ENCODE data around the gene ITGB1BP1.

ITGB1BP1 gene

GRCh38 chr2:9428965-9429577, 5.7 kb upstream of the ITGB1BP1 start:
- H3K9me3 ChIP-seq (ENCODE audit: control insufficient read depth in 2 of 2, low read length in 2 of 2): no peaks in the 10 kb centered on the region
- peaks cover 34 to 41% of the 10 kb centered on the region in 2 donors for H3K36me3 ChIP-seq (ENCODE audit: control insufficient read depth in 2 of 2, insufficient read depth in 2 of 2, low read length in 2 of 2)
- no peaks in the 10 kb centered on the region for H3K27me3 ChIP-seq (ENCODE audit: control insufficient read depth in 2 of 2, insufficient read depth in 2 of 2, low read length in 2 of 2)
- no peak overlapping the region for H3K27ac ChIP-seq (ENCODE audit: low read depth in 2 of 2, low read length in 2 of 2)
- peaks cover 6% of the 10 kb centered on the region in 2 donors for H3K4me1 ChIP-seq (ENCODE audit: control insufficient read depth in 2 of 2, insufficient read depth in 2 of 2, low read length in 2 of 2)
- no peak overlapping the region for H3K9ac ChIP-seq (ENCODE audit: low read depth in 1 of 2, low read length in 2 of 2)
- no peak overlapping the region for H3K4me3 ChIP-seq (ENCODE audit: low read length in 2 of 2)

GRCh38 chr2:9424447-9425164, 1.3 kb upstream of the ITGB1BP1 start:
- Histone ChIP-seq H3K4me3 (ENCODE audit: low read length in 2 of 2) (peak overlapping the region; percentile 79 to 96), H3K9ac (ENCODE audit: low read depth in 1 of 2, low read length in 2 of 2) (peak overlapping the region; percentile 78 to 92), H3K9me3 (ENCODE audit: control insufficient read depth in 2 of 2, low read length in 2 of 2) (no peaks in the 10 kb centered on the region), H3K4me1 (ENCODE audit: control insufficient read depth in 2 of 2, insufficient read depth in 2 of 2, low read length in 2 of 2) (peaks cover 10 to 17% of the 10 kb centered on the region in 2 donors), H3K36me3 (ENCODE audit: control insufficient read depth in 2 of 2, insufficient read depth in 2 of 2, low read length in 2 of 2) (peaks cover 4% of the 10 kb centered on the region in 2 donors), H3K27me3 (ENCODE audit: control insufficient read depth in 2 of 2, insufficient read depth in 2 of 2, low read length in 2 of 2) (no peaks in the 10 kb centered on the region), H3K27ac (ENCODE audit: low read depth in 2 of 2, low read length in 2 of 2) (no peak overlapping the region)

DNA sequence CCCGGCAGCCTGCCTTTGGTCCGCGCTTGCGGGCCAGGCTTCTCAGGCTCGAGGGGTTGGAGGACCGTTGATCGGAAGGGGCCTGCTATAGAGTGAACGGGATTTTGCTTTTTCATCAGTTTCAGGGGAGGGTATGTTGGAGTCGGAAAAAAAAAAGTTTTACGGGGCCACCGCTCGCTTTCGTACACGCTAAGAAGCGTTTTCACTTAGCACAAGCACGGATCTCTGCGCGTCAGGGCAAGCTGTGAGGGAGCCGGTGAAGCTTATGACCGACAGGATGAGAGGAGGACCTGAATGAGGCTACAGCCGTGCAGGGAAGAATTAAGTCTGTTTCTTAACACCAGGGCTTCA, 569 bp upstream of the ITGB1BP1 start:
- H3K36me3 ChIP-seq (ENCODE audit: control insufficient read depth in 2 of 2, insufficient read depth in 2 of 2, low read length in 2 of 2): peaks cover 0 to 2% of the 10 kb centered on the region in 2 donors
- H3K27me3 ChIP-seq (ENCODE audit: control insufficient read depth in 2 of 2, insufficient read depth in 2 of 2, low read length in 2 of 2): no peaks in the 10 kb centered on the region
- H3K9ac ChIP-seq (ENCODE audit: low read depth in 1 of 2, low read length in 2 of 2): peak overlapping the region; percentile 78 to 92
- no peaks in the 10 kb centered on the region for H3K9me3 ChIP-seq (ENCODE audit: control insufficient read depth in 2 of 2, low read length in 2 of 2)
- peak overlapping the region; percentile 79 to 96 for H3K4me3 ChIP-seq (ENCODE audit: low read length in 2 of 2)
- peak overlapping the region; percentile 92 to 93 for H3K27ac ChIP-seq (ENCODE audit: low read depth in 2 of 2, low read length in 2 of 2)
- peaks cover 10 to 17% of the 10 kb centered on the region in 2 donors for H3K4me1 ChIP-seq (ENCODE audit: control insufficient read depth in 2 of 2, insufficient read depth in 2 of 2, low read length in 2 of 2)

GRCh38 chr2:9422321-9423099, 818 bp downstream of the ITGB1BP1 start:
- Histone ChIP-seq H3K36me3 (ENCODE audit: control insufficient read depth in 2 of 2, insufficient read depth in 2 of 2, low read length in 2 of 2) (peaks cover 0 to 3% of the 10 kb centered on the region in 2 donors), H3K27me3 (ENCODE audit: control insufficient read depth in 2 of 2, insufficient read depth in 2 of 2, low read length in 2 of 2) (no peaks in the 10 kb centered on the region), H3K4me3 (ENCODE audit: low read length in 2 of 2) (peak overlapping the region; percentile 79 to 96), H3K9ac (ENCODE audit: low read depth in 1 of 2, low read length in 2 of 2) (peak overlapping the region; percentile 78 to 79), H3K4me1 (ENCODE audit: control insufficient read depth in 2 of 2, insufficient read depth in 2 of 2, low read length in 2 of 2) (peaks cover 10 to 17% of the 10 kb centered on the region in 2 donors), H3K27ac (ENCODE audit: low read depth in 2 of 2, low read length in 2 of 2) (peak overlapping the region; percentile 92 to 93), H3K9me3 (ENCODE audit: control insufficient read depth in 2 of 2, low read length in 2 of 2) (no peaks in the 10 kb centered on the region)

DNA sequence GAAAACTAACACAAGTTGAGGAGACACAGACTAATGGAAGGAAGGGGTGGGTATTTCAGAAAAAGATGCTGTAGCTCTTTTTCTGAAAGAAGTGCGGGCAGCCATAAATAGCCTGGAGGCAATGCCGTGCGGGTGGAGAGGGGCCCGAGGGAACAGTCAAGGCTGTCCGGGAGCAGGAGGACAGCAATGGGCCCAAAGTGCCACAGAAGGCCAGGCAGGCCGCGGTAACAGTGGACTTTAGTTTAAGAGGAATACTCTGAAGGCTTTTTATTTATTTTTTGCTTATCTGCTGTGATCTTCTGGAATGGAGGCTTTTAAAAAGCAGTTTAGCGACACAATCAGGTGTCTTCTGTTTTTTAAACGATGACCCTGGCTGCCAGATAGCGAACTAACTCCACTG, 2.8 kb downstream of the ITGB1BP1 start:
- Histone ChIP-seq H3K4me1 (ENCODE audit: control insufficient read depth in 2 of 2, insufficient read depth in 2 of 2, low read length in 2 of 2) (peaks cover 10 to 17% of the 10 kb centered on the region in 2 donors), H3K27me3 (ENCODE audit: control insufficient read depth in 2 of 2, insufficient read depth in 2 of 2, low read length in 2 of 2) (no peaks in the 10 kb centered on the region), H3K27ac (ENCODE audit: low read depth in 2 of 2, low read length in 2 of 2) (no peak overlapping the region), H3K9me3 (ENCODE audit: control insufficient read depth in 2 of 2, low read length in 2 of 2) (no peaks in the 10 kb centered on the region), H3K4me3 (ENCODE audit: low read length in 2 of 2) (no peak overlapping the region), H3K36me3 (ENCODE audit: control insufficient read depth in 2 of 2, insufficient read depth in 2 of 2, low read length in 2 of 2) (peaks cover 5 to 6% of the 10 kb centered on the region in 2 donors), H3K9ac (ENCODE audit: low read depth in 1 of 2, low read length in 2 of 2) (no peak overlapping the region)

DNA sequence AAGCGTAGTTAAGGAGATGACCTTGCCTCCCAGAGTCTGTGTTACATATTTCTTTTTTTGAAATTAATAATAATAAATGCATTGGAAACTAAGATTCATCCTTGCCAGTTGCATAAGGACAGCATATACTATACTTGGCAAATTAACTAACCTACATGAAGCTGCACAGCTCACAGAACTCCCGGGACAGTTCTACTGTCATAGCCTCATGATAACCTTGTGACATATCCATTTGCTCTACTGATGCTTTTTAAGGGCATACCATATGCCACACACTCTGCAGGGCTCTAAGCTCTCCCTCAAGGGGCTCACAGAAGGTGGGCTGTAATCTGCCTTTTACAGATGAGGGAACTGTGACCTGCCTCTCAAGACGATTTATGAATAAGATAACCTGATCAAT, 3.8 kb downstream of the ITGB1BP1 start:
- H3K4me3 ChIP-seq (ENCODE audit: low read length in 2 of 2): no peak overlapping the region
- H3K36me3 ChIP-seq (ENCODE audit: control insufficient read depth in 2 of 2, insufficient read depth in 2 of 2, low read length in 2 of 2): peaks cover 5 to 6% of the 10 kb centered on the region in 2 donors
- H3K9ac ChIP-seq (ENCODE audit: low read depth in 1 of 2, low read length in 2 of 2): no peak overlapping the region
- peaks cover 9 to 15% of the 10 kb centered on the region in 2 donors for H3K4me1 ChIP-seq (ENCODE audit: control insufficient read depth in 2 of 2, insufficient read depth in 2 of 2, low read length in 2 of 2)
- H3K27me3 ChIP-seq (ENCODE audit: control insufficient read depth in 2 of 2, insufficient read depth in 2 of 2, low read length in 2 of 2): no peaks in the 10 kb centered on the region
- no peak overlapping the region for H3K27ac ChIP-seq (ENCODE audit: low read depth in 2 of 2, low read length in 2 of 2)
- H3K9me3 ChIP-seq (ENCODE audit: control insufficient read depth in 2 of 2, low read length in 2 of 2): no peaks in the 10 kb centered on the region

DNA sequence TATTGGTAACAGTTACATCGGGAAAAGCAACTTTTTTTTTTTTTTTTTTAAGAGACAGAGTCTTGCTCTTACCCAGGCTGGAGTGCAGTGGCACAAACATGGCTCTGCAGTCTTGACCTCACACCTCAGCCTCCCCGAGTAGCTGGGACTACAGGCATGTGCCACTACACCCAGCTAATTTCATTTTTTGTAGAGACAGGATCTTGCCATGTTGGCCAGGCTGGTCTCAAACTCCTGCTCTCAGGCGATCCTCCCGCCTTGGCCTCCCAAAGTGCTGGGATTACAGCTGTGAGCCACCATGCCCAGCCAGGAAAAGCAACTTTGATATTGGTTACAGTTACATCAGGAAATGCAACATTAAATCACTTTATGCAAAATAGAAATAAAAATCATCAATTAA, 4.6 kb downstream of the ITGB1BP1 start:
- Histone ChIP-seq H3K4me1 (ENCODE audit: control insufficient read depth in 2 of 2, insufficient read depth in 2 of 2, low read length in 2 of 2) (peaks cover 3 to 8% of the 10 kb centered on the region in 2 donors), H3K9ac (ENCODE audit: low read depth in 1 of 2, low read length in 2 of 2) (no peak overlapping the region), H3K27me3 (ENCODE audit: control insufficient read depth in 2 of 2, insufficient read depth in 2 of 2, low read length in 2 of 2) (no peaks in the 10 kb centered on the region), H3K9me3 (ENCODE audit: control insufficient read depth in 2 of 2, low read length in 2 of 2) (no peaks in the 10 kb centered on the region), H3K36me3 (ENCODE audit: control insufficient read depth in 2 of 2, insufficient read depth in 2 of 2, low read length in 2 of 2) (peaks cover 5 to 6% of the 10 kb centered on the region in 2 donors), H3K27ac (ENCODE audit: low read depth in 2 of 2, low read length in 2 of 2) (no peak overlapping the region), H3K4me3 (ENCODE audit: low read length in 2 of 2) (no peak overlapping the region)

DNA sequence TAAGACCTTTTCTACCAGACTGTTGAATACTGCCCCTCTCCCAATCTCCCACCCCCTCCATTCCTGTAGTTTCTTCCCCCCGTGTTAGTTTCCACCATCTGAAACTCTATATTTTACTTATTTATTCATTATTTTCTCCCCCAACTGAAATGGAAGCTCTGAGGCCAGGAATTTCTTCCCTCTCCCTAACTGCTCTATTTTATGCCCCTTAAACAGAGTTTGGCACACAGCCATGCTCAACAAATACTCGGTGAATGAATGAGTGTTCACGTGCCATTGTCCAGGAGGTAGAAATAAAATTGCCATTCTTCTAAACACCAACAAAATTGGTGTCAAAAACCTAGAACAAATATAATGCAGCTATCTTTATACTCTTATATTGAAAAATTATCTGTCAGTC, 5.6 kb downstream of the ITGB1BP1 start:
- no peaks in the 10 kb centered on the region for H3K9me3 ChIP-seq (ENCODE audit: control insufficient read depth in 2 of 2, low read length in 2 of 2)
- H3K9ac ChIP-seq (ENCODE audit: low read depth in 1 of 2, low read length in 2 of 2): no peak overlapping the region
- no peak overlapping the region for H3K27ac ChIP-seq (ENCODE audit: low read depth in 2 of 2, low read length in 2 of 2)
- peaks cover 5 to 7% of the 10 kb centered on the region in 2 donors for H3K36me3 ChIP-seq (ENCODE audit: control insufficient read depth in 2 of 2, insufficient read depth in 2 of 2, low read length in 2 of 2)
- H3K4me3 ChIP-seq (ENCODE audit: low read length in 2 of 2): no peak overlapping the region
- peaks cover 3 to 8% of the 10 kb centered on the region in 2 donors for H3K4me1 ChIP-seq (ENCODE audit: control insufficient read depth in 2 of 2, insufficient read depth in 2 of 2, low read length in 2 of 2)
- H3K27me3 ChIP-seq (ENCODE audit: control insufficient read depth in 2 of 2, insufficient read depth in 2 of 2, low read length in 2 of 2): no peaks in the 10 kb centered on the region

DNA sequence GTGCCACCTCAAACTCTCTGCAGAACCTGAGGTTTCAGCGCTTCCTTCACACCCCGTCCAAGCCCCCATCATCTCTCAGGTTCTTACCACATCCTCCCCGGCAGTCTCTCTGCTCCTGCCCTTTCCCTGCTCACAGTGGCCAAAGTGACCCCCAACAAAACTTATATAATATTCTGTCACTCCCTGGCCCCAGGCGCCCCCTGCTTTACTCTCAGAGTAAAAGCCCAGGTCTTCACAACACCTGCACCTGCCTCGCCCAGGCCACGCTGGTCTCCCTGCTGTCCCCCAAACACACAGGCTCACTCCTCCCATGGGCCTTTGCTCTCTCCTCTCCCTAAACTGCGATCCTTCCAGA, 6.4 kb downstream of the ITGB1BP1 start:
- H3K9me3 ChIP-seq (ENCODE audit: control insufficient read depth in 2 of 2, low read length in 2 of 2): no peaks in the 10 kb centered on the region
- H3K9ac ChIP-seq (ENCODE audit: low read depth in 1 of 2, low read length in 2 of 2): no peak overlapping the region
- H3K36me3 ChIP-seq (ENCODE audit: control insufficient read depth in 2 of 2, insufficient read depth in 2 of 2, low read length in 2 of 2): peaks cover 7 to 11% of the 10 kb centered on the region in 2 donors
- no peak overlapping the region for H3K27ac ChIP-seq (ENCODE audit: low read depth in 2 of 2, low read length in 2 of 2)
- H3K27me3 ChIP-seq (ENCODE audit: control insufficient read depth in 2 of 2, insufficient read depth in 2 of 2, low read length in 2 of 2): no peaks in the 10 kb centered on the region
- peaks cover 2 to 3% of the 10 kb centered on the region in 2 donors for H3K4me1 ChIP-seq (ENCODE audit: control insufficient read depth in 2 of 2, insufficient read depth in 2 of 2, low read length in 2 of 2)
- H3K4me3 ChIP-seq (ENCODE audit: low read length in 2 of 2): no peak overlapping the region
